IMR-90 (cell line): ENCODE data around the gene LRRC36. TPM values are rescaled to one million over a fixed set of nuclear protein-coding genes. Genes with fewer than 3 reads are reported as not detected.

Experiments
- ATAC-seq: fragments of 200-7000 bp; cut with Tn5 transposase; 2 replicates; pipeline ENCODE4 v1.9.1; 2020; ENCODE audit warnings: low read depth, mild to moderate bottlenecking, moderate library complexity
- BruUV-seq: library from RNA; stranded (reverse); fragments of 400-500 nt; replicated peaks from 2 replicates; lab custom pipeline; 2021; lab: Mats Ljungman, UMichigan
- CTCF ChIA-PET: fragments of 300-600 bp; formaldehyde crosslinking; extraction: SDS; loops from one replicate; lab custom pipeline; 2021; ENCODE audit warnings: antibody characterized with exemption; lab: Yijun Ruan, JAX
- POLR2A ChIA-PET: fragments of 300-600 bp; sonication (Branson Sonifier 250); formaldehyde crosslinking; loops from one replicate; lab custom pipeline; 2022; ENCODE audit warnings: antibody characterized with exemption; ENCODE audit not compliant: unreplicated experiment; lab: Charles Lee
- DNase-seq: peaks from one replicate; pipeline ENCODE4 v3.0.0; 2013
- H2AFZ ChIP-seq: replicated peaks from 2 replicates; pipeline ENCODE3; 2013; ENCODE audit warnings: low read length, mild to moderate bottlenecking; ENCODE audit not compliant: poor library complexity
- H2AK5ac ChIP-seq: 2 replicates; pipeline ENCODE4 v1.6.1; 2013; ENCODE audit warnings: low read depth, low read length, inconsistent platforms
- H2AK9ac ChIP-seq: replicated peaks from 2 replicates; pipeline ENCODE3; 2013; ENCODE audit warnings: mild to moderate bottlenecking, low read depth, low read length, moderate library complexity; ENCODE audit not compliant: poor library complexity
- H2BK120ac ChIP-seq: 2 replicates; pipeline ENCODE4 v1.6.1; 2013; ENCODE audit warnings: low read depth, low read length, inconsistent platforms
- H2BK15ac ChIP-seq: 3 replicates; pipeline ENCODE4 v1.6.1; 2013; ENCODE audit warnings: low read depth, low read length, inconsistent platforms
- H2BK20ac ChIP-seq: 2 replicates; pipeline ENCODE4 v1.6.1; 2013; ENCODE audit warnings: low read depth, mild to moderate bottlenecking, inconsistent platforms, low read length, moderate library complexity
- H2BK5ac ChIP-seq: 2 replicates; pipeline ENCODE4 v1.6.1; 2013; ENCODE audit warnings: mild to moderate bottlenecking, low read depth, low read length, inconsistent platforms; ENCODE audit not compliant: poor library complexity, severe bottlenecking
- H3K14ac ChIP-seq: replicated peaks from 2 replicates; pipeline ENCODE4 v1.6.1; 2013; ENCODE audit warnings: low read depth, low read length, inconsistent platforms
- H3K18ac ChIP-seq: 2 replicates; pipeline ENCODE4 v1.6.1; 2013; ENCODE audit warnings: low read depth, low read length, control low read depth
- H3K23ac ChIP-seq: 2 replicates; pipeline ENCODE4 v1.6.1; 2013; ENCODE audit warnings: low read depth, low read length, inconsistent platforms
- H3K27ac ChIP-seq: 2 replicates; pipeline ENCODE4 v1.5.1; 2013; ENCODE audit warnings: mild to moderate bottlenecking, control low read depth, low read length; ENCODE audit not compliant: insufficient read depth
- H3K27me3 ChIP-seq: 2 replicates; pipeline ENCODE4 v1.6.1; 2013; ENCODE audit warnings: low read length; ENCODE audit not compliant: control insufficient read depth, insufficient read depth
- H3K36me3 ChIP-seq: 2 replicates; pipeline ENCODE4 v1.6.1; 2013; ENCODE audit warnings: low read length, mixed read lengths; ENCODE audit not compliant: control insufficient read depth, insufficient read depth
- H3K4ac ChIP-seq: 2 replicates; pipeline ENCODE4 v1.6.1; 2013; ENCODE audit warnings: low read depth, low read length, inconsistent platforms
- H3K4me1 ChIP-seq: 2 replicates; pipeline ENCODE4 v1.6.1; 2013; ENCODE audit warnings: low read length, mixed read lengths; ENCODE audit not compliant: control insufficient read depth, insufficient read depth
- H3K4me2 ChIP-seq: 2 replicates; pipeline ENCODE4 v1.6.1; 2013; ENCODE audit warnings: low read depth, mild to moderate bottlenecking, control low read depth, low read length, moderate library complexity
- H3K4me3 ChIP-seq: 2 replicates; pipeline ENCODE4 v1.5.1; 2013; ENCODE audit warnings: low read depth, mild to moderate bottlenecking, control low read depth, low read length, moderate library complexity; ENCODE audit not compliant: insufficient read depth
- H3K56ac ChIP-seq: 2 replicates; pipeline ENCODE4 v1.6.1; 2013; ENCODE audit warnings: low read length, inconsistent platforms; ENCODE audit not compliant: insufficient read depth; ENCODE audit errors: extremely low read depth
- H3K79me1 ChIP-seq, 2 experiments: 2 replicates each; pipeline ENCODE4 v1.6.1; 2013; ENCODE audit warnings: low read length in 2 of 2, inconsistent platforms in 1 of 2, low read depth in 1 of 2
- H3K9ac ChIP-seq: 2 replicates; pipeline ENCODE4 v1.6.1; 2013; ENCODE audit warnings: low read depth, low read length, control low read depth
- H3K9me1 ChIP-seq: 2 replicates; pipeline ENCODE4 v1.6.1; 2013; ENCODE audit warnings: low read length, inconsistent platforms; ENCODE audit not compliant: insufficient read depth
- H3K9me3 ChIP-seq: 2 replicates; pipeline ENCODE4 v1.6.1; 2013; ENCODE audit warnings: low read length; ENCODE audit not compliant: control insufficient read depth, insufficient read depth
- H4K20me1 ChIP-seq: 2 replicates; pipeline ENCODE4 v1.6.1; 2013; ENCODE audit warnings: low read length, inconsistent platforms; ENCODE audit not compliant: insufficient read depth
- H4K5ac ChIP-seq: 2 replicates; pipeline ENCODE4 v1.6.1; 2013; ENCODE audit warnings: mild to moderate bottlenecking, low read depth, low read length, control low read depth
- H4K8ac ChIP-seq, 2 experiments: 2 replicates each; pipeline ENCODE4 v1.6.1; 2013; ENCODE audit warnings: low read depth in 2 of 2, low read length in 2 of 2, control low read depth in 1 of 2, inconsistent platforms in 1 of 2
- H4K91ac ChIP-seq: 2 replicates; pipeline ENCODE4 v1.6.1; 2013; ENCODE audit warnings: low read depth, low read length, inconsistent platforms; ENCODE audit not compliant: insufficient read depth
- BHLHE40 ChIP-seq: fragments of 150-350 bp; IDR thresholded peaks from 2 replicates; pipeline ENCODE4 v1.6.1; 2016; ENCODE audit warnings: mild to moderate bottlenecking, low read depth, low read length
- CEBPB ChIP-seq: IDR thresholded peaks from 2 replicates; pipeline ENCODE4 v1.6.1; 2012; ENCODE audit warnings: low read depth, low read length, improper control_type of control experiment
- CHD1 ChIP-seq: IDR thresholded peaks from 2 replicates; pipeline ENCODE4 v1.6.1; 2012; ENCODE audit warnings: low read depth, low read length, improper control_type of control experiment
- FOS ChIP-seq: fragments of 150-350 bp; IDR thresholded peaks from 2 replicates; pipeline ENCODE4 v1.6.1; 2016; ENCODE audit warnings: low read depth, low read length
- MAFK ChIP-seq: IDR thresholded peaks from 2 replicates; pipeline ENCODE4 v1.6.1; 2012; ENCODE audit warnings: low read depth, low read length, improper control_type of control experiment
- MAZ ChIP-seq: IDR thresholded peaks from 2 replicates; pipeline ENCODE4 v1.6.1; 2012; ENCODE audit warnings: low read depth, mild to moderate bottlenecking, low read length, improper control_type of control experiment, moderate library complexity, borderline replicate concordance
- MXI1 ChIP-seq: IDR thresholded peaks from 2 replicates; pipeline ENCODE4 v1.6.1; 2012; ENCODE audit warnings: low read depth, mild to moderate bottlenecking, low read length, moderate library complexity, borderline replicate concordance
- NFE2L2 ChIP-seq: fragments of 150-350 bp; IDR thresholded peaks from 2 replicates; pipeline ENCODE4 v1.6.1; 2016; ENCODE audit warnings: low read depth, mild to moderate bottlenecking, low read length
- POLR2A ChIP-seq: IDR thresholded peaks from 2 replicates; pipeline ENCODE4 v1.6.1; 2012; ENCODE audit warnings: mild to moderate bottlenecking, low read depth, low read length
- RAD21 ChIP-seq: IDR thresholded peaks from 2 replicates; pipeline ENCODE4 v1.6.1; 2012; ENCODE audit warnings: low read length, improper control_type of control experiment
- RCOR1 ChIP-seq: IDR thresholded peaks from 2 replicates; pipeline ENCODE4 v1.6.1; 2012; ENCODE audit warnings: mild to moderate bottlenecking, low read length, improper control_type of control experiment; ENCODE audit not compliant: insufficient replicate concordance
- SMC3 ChIP-seq: fragments of 150-350 bp; IDR thresholded peaks from 2 replicates; pipeline ENCODE4 v1.6.1; 2016; ENCODE audit warnings: low read depth, mild to moderate bottlenecking, antibody characterized with exemption, low read length, moderate library complexity
- USF2 ChIP-seq: fragments of 150-350 bp; IDR thresholded peaks from 2 replicates; pipeline ENCODE4 v1.6.1; 2017; ENCODE audit warnings: mild to moderate bottlenecking, antibody characterized with exemption, low read length, low read depth
- WGBS, 2 experiments: methylation state at CpG; one replicate each; pipeline versions ENCODE4 v1.1.5 to v1.1.7; 2013; ENCODE audit warnings: missing lambda C conversion rate in 2 of 2; ENCODE audit not compliant: insufficient read length in 1 of 2; ENCODE audit errors: extremely low coverage in 2 of 2; 5-methylcytosine and 5-hydroxymethylcytosine counted together
- dilution Hi-C: fragments of 300-500 bp; cut with HindIII; formaldehyde crosslinking; loops from one replicate; pipeline ENCODE4 v1.14.3; 2018; ENCODE audit warnings: low sequenced_read_pairs; ENCODE audit not compliant: unreplicated experiment
- in situ Hi-C: fragments of 300-500 bp; cut with MboI; formaldehyde crosslinking; loops from 3 replicates; pipeline ENCODE4 v1.14.3; 2019; ENCODE audit warnings: low sequenced_read_pairs, inconsistent platforms, mixed read lengths
- intact Hi-C: fragments of 100-400 bp; cut with micrococcal nuclease; formaldehyde crosslinking; loops from 2 replicates; pipeline ENCODE4 v1.10.0; 2022
- polyA plus RNA-seq, 3 experiments: library from polyadenylated mRNA; depleted of rRNA; stranded (reverse); fragments of >200 nt; gene quantifications; 2 replicates each; pipeline ENCODE4 v1.2.3, GENCODE V29; 2012; ENCODE audit warnings: low replicate concordance in 1 of 3
- total RNA-seq: library from RNA; depleted of rRNA; stranded (reverse); fragments of >200 nt; gene quantifications from 2 replicates; pipeline ENCODE4 v1.2.3, GENCODE V29; 2012
- TF ChIP-seq, protein P1 (sequence below): fragments of 150-350 bp; IDR thresholded peaks from 2 replicates; pipeline ENCODE4 v1.6.1; 2016; ENCODE audit warnings: low read depth, mild to moderate bottlenecking, low read length, moderate library complexity, borderline replicate concordance
- TF ChIP-seq, protein P2 (sequence below): conservative IDR thresholded peaks from 2 replicates; pipeline ENCODE4 v1.5.1; 2012; ENCODE audit warnings: mild to moderate bottlenecking, low read depth, low read length, improper control_type of control experiment

LRRC36 gene
- total and polyA plus RNA-seq, 2 of the 4 experiments (the other 2 are of a cell fraction) = 0.18 to 0.29 TPM

DNA sequence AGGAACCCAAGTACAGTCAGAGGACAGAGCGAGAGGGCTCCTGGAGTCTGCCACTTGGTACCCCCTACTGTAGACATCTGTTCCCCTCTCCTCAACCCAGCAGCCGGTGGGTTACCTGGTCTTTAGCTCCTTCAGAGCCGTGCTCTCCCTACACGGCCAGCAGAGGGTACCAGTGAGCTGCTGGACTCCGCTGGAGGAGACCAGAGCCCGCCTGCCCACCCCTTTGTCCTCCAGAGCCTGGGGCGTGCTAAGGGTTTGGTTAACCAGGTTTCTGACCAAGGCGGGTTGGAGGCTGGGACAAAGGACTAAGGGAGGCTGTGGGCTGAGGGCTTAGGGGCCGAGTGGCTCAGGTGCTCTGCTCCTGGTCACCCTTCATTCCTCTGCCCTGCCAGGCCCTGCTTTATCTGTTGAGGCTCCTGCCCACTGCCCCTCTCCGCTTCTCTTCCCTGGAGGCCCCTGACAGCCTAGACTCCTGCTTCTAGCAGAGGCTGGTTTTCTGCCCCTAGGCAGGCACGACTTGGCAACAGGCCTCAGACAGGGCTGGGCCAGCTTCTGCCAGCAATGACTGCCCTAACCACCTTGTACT lies 101.6 kb downstream of the LRRC36 start:
- H2BK15ac ChIP-seq = no peak overlapping the region
- in situ Hi-C loops (no loop called here), dilution Hi-C loops (no loop called here), intact Hi-C loops (loop anchor here (1.0 to 5.0 kb wide), 2 partner anchors 37 to 166 kb away; no protein-coding TSS in a partner anchor)
- H3K9ac ChIP-seq = no peak overlapping the region
- DNase-seq (peak; percentile 47), ATAC-seq (peak; percentile 73)
- H3K56ac ChIP-seq = no peak overlapping the region
- H2AK5ac ChIP-seq = no peak overlapping the region
- no peak overlapping the region for H4K5ac ChIP-seq
- H3K18ac ChIP-seq = no peak overlapping the region
- no peak overlapping the region for H3K4me2 ChIP-seq
- H2BK20ac ChIP-seq = no peak overlapping the region
- peaks cover 3% of the 10 kb centered on the region; the same call in 1 of the 2 replicates for H3K9me1 ChIP-seq
- no peak overlapping the region for H2BK5ac ChIP-seq
- peak overlapping the region; percentile 90 for H2AK9ac ChIP-seq
- H3K36me3 ChIP-seq = no peaks in the 10 kb centered on the region
- peaks cover 5% of the 10 kb centered on the region; the same call in 1 of the 2 replicates for H3K4me1 ChIP-seq
- POLR2A ChIA-PET = interaction anchor here (0.5 kb wide), 2 partner anchors 14 to 44 kb away, joined by 3 to 5 read pairs; no protein-coding TSS in a partner anchor
- WGBS, 2 experiments = 83% methylated on average over 1 of the region's 11 CpGs; no CpG with 5 or more reads in 1 of the 2 experiments
- no peaks in the 10 kb centered on the region for H3K9me3 ChIP-seq
- no peak overlapping the region for H3K4me3 ChIP-seq
- H4K91ac ChIP-seq = no peak overlapping the region
- peak overlapping the region; percentile 64 for H2AFZ ChIP-seq
- H3K23ac ChIP-seq = no peak overlapping the region
- H3K27me3 ChIP-seq = peaks cover 59% of the 10 kb centered on the region
- H4K20me1 ChIP-seq = peaks cover 10% of the 10 kb centered on the region; the same call in 1 of the 2 replicates
- CTCF ChIA-PET = interaction anchor here (0.6 to 1.7 kb wide), 10 partner anchors 11 to 107 kb away, joined by 3 to 7 read pairs (median 5); partner anchors contain the start of genes KCTD19, LRRC36 and ZDHHC1
- H2BK120ac ChIP-seq = no peak overlapping the region
- H4K8ac ChIP-seq = no peak overlapping the region
- no TSS peak for BruUV-seq
- no peaks in the 10 kb centered on the region for H3K79me1 ChIP-seq
- H3K4ac ChIP-seq = no peak overlapping the region
- no peak overlapping the region for H3K27ac ChIP-seq
- no peak overlapping the region for H3K14ac ChIP-seq
- no peak for TF ChIP-seq FOS
- TF ChIP-seq NFE2L2 = no peak
- no peak for TF ChIP-seq RCOR1
- TF ChIP-seq BHLHE40 = no peak
- no peak for TF ChIP-seq CHD1
- TF ChIP-seq, protein P1, sequence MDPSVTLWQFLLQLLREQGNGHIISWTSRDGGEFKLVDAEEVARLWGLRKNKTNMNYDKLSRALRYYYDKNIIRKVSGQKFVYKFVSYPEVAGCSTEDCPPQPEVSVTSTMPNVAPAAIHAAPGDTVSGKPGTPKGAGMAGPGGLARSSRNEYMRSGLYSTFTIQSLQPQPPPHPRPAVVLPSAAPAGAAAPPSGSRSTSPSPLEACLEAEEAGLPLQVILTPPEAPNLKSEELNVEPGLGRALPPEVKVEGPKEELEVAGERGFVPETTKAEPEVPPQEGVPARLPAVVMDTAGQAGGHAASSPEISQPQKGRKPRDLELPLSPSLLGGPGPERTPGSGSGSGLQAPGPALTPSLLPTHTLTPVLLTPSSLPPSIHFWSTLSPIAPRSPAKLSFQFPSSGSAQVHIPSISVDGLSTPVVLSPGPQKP = no peak
- TF ChIP-seq, protein P2, sequence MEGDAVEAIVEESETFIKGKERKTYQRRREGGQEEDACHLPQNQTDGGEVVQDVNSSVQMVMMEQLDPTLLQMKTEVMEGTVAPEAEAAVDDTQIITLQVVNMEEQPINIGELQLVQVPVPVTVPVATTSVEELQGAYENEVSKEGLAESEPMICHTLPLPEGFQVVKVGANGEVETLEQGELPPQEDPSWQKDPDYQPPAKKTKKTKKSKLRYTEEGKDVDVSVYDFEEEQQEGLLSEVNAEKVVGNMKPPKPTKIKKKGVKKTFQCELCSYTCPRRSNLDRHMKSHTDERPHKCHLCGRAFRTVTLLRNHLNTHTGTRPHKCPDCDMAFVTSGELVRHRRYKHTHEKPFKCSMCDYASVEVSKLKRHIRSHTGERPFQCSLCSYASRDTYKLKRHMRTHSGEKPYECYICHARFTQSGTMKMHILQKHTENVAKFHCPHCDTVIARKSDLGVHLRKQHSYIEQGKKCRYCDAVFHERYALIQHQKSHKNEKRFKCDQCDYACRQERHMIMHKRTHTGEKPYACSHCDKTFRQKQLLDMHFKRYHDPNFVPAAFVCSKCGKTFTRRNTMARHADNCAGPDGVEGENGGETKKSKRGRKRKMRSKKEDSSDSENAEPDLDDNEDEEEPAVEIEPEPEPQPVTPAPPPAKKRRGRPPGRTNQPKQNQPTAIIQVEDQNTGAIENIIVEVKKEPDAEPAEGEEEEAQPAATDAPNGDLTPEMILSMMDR = peak; percentile 78
- TF ChIP-seq POLR2A = no peak
- TF ChIP-seq MXI1 = no peak
- peak; percentile 73 for TF ChIP-seq SMC3
- no peak for TF ChIP-seq MAFK
- TF ChIP-seq CEBPB = no peak
- peak; percentile 71 for TF ChIP-seq RAD21
- peak; percentile 44; the same call in 1 of the 2 replicates for TF ChIP-seq MAZ
- no peak for TF ChIP-seq USF2
